ENCODE results near the gene RRAGA.

DNA sequence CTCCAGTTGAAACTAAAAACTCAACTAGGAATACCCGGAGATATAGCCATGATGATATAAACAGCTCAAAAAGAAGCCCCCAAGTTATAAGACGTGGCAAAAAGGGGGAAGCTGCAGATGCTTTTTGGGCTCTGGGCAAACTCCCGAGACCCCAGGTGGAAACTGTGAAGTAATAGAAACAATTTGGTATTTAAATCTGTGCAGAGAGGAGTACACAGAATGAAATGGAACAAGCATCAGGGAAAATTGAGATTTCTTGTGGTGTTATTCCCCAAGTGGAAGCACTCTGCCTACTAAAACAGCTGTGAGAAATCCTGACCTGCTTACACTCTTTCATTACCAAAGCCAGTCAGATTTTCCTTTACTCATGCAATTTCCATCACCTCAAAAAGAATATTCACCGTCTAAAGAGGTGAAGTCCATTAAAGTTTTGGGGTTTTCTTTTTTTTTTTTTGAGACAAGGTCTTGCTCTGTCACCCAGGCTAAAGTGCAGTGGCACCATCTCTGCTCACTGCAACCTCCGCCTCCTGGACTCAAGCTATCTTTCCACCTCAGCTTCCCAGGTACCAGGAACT is 39.7 kb upstream of the RRAGA start:
- TF ChIP-seq TAF1 (IDR thresholded peaks at IDR 0.05; ENCODE audit: borderline replicate concordance, low read depth, low read length) (no peak), POLR2A (IDR thresholded peaks at IDR 0.05; ENCODE audit: low read depth, low read length) (no peak)

Measured in GM12892 (cell line).